ENCODE results near the gene RNF208.

RNF208 gene

DNA sequence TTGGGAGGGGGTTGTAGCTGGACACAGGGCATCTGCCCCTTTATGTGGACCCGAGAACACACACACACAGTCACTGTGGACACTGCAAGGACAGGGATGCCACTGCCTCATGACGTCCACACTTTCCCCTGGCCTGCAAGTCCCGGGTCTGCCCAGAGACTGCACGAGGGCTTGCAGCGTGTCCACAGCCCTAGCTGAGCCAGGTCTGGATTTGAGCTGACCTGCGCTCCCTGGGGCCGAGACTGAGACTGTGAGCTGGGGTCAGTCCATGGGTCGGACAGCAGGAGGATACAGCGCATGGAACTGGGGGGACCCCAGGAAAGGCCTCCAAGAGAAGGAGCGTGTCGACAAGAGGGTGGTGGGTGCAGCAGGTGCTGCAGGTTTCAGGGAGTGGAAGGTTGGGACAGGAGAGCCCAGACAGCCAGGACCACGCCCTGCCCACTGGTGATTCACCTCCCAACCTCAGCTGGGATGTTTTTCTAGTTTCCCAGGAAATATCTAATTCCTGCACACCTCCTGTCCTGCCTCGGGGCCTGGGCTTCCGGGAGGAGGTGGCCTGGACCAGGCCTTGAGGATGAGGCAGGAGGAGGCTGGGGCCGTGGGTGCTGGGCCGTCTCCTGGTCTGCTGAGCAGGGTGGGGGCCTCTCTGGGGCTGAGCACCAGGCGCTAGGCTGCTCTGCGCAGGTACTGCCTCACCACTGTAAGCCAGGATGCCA lies 4.5 kb upstream of the RNF208 start:
- no peak for DNase-seq

DNA sequence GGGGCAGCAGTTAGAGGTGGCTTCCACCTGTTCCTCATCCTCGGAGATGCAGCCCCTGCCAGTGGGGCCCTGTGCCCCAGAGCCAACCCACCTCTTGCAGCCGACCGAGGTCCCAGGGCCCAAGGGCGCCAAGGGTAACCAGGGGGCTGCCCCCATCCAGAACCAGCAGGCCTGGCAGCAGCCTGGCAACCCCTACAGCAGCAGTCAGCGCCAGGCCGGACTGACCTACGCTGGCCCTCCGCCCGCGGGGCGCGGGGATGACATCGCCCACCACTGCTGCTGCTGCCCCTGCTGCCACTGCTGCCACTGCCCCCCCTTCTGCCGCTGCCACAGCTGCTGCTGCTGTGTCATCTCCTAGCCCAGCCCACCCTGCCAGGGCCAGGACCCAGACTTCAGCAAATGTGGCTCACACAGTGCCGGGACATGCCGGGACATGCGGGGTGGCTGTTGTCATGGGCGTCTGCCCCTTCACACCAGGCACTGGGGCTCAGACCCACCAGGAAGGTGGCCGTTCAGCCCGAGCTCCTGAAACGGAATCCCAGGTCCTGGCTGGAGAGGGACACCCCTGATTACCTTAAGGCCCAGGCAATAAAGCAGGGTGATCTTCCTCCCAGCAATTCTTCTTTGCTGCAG lies 3.8 kb upstream of the RNF208 start:
- no peak for DNase-seq

DNA sequence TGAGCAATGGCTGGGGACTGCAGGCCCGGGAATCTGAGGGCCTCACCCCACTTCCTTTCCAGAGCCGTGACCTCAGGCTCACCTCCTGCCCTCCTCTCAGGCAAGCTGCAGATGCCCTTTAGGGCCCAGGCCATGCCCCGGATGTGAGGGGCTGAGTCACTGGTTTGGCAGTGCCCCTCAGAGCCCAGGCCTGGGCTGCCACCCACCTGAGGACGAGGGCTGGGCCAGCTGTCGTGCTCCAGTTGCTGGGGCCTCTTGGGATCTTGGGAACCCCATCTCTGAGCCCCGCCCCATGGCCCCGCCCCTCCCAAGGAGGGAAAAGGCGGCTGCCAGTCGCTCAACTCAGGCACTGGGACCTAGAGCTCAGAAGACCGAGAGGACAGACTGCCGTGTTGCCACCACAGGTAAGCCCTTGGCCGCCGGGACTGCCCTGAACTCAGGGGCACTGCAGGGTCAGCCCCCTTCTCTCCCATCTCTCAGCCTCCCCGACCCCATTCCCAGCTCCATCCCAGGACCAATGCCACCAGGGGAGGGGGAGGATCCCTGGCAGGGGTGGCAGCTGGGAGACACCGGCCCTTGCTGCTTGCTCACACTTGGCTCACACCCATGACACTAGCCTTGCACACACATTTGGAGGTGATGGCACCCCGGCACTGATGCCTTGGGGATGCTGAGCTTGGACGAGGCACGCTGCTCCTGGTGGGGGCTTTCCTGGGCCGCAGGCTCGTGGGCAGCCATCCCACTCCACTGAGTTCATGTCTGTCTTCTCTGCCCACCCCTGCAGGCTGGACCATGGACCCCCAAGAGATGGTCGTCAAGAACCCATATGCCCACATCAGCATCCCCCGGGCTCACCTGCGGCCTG lies 3.0 kb upstream of the RNF208 start, which contains the start of gene CYSRT1:
CYSRT1 (plus strand) TSS at position 345 of the 865 bp plus-strand sequence; CDS start at position 793, 448 bp downstream.
- no peak for DNase-seq

DNA sequence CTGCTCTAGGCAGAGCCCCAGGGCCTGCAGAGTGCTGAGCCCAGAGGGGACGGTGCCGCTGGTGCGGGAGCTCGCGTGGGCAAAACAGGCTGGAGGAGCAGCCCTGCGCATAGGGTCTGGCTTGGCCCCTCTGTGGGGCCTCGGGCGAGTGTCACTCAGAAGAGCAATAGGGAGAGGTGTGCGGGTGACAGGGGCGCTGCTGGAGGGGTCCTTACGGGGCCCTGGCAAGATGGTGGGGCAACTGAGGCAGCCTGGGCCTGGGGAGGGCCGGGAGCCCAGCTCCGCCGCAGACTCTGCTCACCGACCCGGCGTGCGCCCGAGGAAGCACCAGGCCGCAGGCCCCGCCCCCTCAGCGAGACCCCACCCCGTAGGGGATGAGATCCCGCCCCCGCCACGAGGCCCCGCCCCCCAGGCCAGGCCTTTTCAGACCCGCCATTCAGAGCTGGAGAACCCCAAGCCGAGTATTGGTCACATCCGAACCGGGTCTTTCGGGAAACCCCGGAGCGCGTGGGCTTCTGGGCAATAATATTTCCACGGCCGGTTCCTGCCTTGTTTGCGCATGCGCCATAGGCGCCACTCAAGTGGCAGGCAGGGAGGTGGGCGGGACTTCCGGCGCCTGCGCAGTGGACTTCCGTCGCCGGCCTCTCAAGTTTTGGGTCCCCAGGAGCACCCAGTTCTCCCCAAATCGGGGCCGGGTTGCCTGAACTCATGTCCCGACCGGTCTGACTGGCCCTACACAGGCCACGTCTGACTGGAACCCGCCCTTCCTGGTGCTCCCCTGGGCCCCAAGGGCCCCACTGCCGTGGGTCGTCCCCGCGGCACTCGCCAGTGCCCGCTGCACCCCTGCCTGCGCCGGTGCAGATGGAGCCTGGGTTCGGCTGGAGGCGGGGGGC lies 1.3 kb upstream of the RNF208 start:
- DNase-seq, result peak; percentile 88

DNA sequence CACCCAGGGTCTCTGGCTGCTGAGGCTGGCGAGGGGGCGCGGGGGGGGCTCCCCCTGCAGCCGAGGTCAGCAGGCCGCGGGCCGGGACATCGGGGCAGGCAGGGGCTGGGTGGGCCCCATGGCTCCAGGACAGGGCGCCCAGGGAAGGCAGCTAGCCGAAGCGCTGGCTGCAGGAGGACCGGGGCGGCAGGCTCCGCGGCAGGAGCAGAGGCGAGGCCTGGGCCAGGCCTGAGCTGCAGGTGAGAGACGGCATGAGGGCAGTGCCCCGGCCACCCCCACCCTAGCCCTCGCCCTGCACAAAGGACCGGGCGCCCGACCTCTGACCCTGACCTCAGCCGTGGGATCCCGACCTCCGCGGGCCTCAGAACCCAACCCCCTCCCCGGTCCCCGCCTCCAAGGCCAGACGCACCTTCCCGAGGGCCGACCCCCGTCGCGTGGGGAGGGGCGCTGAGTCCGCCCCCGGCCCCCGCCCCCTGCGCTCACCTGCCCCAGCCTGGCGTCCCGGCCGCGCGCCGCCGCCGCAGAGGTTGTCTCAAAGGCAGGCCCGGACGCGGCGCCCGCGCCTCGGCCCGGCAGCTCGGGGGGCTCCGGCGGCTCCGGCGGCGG lies 431 bp downstream of the RNF208 start:
- DNase-seq, result no peak

DNA sequence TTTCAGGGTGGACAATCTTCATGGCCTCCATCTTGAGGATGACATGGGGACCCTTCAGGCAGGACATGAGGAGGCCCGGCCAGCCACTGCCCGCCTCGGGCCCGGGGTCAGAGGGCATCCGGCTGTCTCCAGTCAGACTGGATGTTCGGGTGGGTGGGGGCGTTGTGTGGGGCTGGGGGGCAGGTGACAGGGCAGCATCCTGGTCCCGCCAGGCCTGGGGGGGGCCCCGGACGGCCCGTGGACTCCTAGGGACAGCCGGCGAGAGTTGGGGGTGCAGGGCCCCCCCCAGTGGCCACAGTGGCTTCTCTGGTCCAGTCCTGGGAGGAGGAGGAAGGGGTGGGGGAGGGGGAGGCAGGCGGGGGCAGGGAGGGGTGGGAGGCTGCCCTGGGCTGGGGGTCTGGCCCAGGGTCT lies 940 bp downstream of the RNF208 start:
- DNase-seq, result no peak

DNA sequence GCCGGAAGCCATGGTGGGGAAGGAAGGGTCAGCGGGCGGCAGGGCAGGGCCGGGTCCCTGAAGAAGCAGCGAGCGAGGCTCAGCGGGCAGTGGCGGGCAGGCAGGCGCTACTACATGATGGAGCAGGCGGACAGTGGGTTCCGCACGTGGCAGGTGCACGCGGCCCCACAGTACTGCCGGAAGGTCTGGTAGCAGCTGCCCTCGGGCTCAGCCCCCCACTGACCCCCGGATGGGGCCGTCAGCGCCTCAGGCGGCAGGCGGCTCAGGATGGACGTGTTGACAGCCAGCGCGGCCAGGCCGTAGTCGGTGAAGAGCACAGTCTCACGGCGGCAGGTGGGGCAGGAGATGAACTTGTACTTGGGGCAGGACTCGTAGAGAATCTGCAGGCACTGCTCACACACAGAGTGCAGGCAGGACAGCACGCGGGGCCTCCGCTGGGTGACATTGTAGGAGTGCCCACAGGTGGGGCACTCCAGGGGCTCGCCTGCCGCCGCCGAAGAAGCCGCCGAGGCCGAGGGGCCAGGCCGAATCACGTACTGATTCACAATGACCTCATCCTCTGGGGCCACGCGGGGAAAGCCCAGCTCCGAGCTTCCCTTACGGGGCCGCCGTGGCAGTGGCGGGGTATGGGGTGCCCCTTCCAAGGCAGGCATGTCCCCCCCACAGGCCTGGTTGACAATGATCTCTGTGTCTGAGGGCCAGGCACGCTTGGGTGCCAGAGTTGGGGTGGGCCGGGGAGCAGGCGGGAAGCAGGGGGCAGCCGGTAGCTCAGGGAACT lies 1.5 kb downstream of the RNF208 start:
- no peak for DNase-seq

DNA sequence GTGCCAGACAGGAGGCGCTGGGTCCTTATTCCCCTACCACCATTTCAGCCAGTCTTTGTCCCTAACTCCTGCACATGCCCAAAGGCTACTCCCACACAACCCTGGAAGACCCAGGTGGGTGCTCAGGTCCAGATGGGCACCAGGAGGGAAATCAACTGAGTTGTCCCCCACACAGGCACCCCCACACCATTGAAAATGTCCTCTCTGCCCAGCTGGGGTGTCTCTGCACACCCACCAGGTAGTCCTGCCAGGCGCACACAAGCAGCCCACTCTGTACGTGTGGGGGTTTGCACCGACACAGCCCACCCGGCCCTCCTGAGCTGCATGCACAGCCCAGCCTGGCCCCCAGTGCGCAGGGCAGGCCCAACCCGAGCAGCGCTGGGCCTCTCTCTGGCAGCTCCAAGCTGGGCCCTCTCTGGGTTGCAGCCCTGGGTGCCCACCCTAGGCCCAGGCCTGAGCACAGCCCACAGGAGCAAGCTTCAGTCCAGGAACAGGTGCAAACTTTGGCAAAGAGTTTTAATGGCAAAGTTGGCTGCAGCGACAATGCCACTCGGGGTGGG lies 2.2 kb downstream of the RNF208 start:
- DNase-seq, result no peak

DNA sequence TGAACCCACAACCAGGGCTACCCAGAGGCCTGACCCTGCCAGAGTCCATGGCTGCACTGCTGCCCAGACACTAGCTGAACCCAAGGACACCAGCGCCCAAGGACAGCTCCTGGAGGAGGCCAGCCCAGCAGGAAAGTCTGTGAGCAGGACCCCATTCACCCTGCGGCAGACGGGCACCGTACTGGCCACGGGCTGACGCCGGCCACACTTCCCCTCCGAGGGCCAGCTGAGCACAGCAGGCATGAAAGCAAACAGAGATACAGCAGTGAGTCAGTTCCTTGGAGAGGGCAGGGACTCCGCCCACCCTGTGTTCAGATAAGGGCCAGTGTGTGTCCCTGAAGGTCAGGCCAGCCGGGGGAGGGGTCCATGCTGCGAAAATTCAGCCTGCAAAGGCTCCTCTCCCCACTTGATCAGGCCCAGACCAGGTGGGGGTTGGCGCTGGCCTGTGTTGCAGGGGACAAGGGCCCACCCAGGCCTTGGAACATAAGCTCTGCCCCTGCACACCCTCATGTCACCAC lies 3.2 kb downstream of the RNF208 start:
- DNase-seq, result no peak

DNA sequence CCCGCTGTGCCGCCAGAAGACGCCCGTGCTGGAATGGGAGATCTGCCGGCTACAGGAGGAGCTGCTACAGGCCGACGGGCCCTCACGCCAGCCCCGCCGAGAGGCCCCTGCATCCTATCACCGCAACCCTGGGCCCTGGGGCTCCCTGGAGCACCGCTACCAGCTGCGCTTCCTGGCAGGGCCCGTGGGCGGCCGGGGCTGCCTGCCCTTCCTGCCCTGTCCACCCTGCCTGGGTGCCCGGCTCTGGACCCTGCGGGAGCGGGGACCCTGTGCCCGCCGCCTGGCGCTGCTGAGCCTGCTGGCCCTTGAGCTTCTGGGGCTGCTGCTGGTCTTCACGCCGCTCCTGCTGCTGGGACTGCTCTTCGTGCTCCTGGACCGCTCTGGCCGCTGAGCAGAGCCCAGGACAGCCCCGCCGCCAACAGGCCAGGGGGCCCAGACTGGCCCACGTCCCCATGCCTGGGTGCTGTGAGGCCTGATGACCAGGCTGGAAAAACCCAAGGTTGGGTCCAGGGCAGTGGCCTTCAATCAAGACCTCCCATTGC lies 3.8 kb downstream of the RNF208 start:
- no peak for DNase-seq

DNA sequence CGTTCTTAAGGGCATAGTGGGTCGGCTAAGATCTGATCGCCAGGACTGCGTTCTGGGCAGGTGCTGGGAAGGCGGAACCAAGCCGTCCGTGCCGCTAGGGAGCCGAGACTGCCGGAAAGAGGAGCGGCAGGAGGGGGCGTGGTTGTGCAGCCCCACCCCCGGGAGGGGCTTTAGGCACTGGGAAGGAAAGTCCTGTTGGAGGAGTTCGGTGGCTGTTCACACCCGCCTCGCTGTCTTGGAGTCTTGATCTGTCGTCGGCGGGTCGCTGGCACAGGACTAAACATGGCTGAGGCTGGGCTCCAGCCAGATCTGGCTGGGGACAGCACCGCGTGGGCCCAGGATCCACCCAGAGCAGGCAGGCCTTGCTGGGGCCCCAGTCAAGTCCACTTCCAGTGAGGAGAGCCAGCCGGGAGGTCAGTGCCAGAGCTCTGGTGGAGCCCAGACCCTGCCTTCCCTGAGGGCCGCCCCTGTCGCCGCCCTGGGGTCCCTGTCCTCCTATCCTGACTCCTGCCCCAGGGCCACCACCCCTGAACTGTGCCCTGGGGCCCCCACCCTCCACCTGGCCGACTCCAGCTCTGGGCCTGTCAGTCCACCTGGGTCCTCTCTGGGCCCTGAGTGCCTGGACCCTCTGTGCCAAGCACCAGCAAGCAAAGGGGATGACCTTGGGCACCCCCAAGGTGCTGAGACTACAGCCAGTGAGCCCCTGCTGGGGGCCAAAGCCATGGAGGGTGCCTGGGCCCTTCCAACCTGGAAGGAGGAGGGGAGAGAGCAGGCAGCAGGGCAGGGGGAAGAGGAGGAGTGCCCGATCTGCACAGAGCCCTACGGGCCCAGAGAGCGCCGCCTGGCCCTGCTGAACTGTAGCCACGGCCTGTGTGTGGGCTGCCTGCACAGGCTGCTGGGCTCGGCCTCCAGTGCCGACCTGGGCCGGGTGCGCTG lies 4.5 kb downstream of the RNF208 start:
- DNase-seq, result no peak

DNA sequence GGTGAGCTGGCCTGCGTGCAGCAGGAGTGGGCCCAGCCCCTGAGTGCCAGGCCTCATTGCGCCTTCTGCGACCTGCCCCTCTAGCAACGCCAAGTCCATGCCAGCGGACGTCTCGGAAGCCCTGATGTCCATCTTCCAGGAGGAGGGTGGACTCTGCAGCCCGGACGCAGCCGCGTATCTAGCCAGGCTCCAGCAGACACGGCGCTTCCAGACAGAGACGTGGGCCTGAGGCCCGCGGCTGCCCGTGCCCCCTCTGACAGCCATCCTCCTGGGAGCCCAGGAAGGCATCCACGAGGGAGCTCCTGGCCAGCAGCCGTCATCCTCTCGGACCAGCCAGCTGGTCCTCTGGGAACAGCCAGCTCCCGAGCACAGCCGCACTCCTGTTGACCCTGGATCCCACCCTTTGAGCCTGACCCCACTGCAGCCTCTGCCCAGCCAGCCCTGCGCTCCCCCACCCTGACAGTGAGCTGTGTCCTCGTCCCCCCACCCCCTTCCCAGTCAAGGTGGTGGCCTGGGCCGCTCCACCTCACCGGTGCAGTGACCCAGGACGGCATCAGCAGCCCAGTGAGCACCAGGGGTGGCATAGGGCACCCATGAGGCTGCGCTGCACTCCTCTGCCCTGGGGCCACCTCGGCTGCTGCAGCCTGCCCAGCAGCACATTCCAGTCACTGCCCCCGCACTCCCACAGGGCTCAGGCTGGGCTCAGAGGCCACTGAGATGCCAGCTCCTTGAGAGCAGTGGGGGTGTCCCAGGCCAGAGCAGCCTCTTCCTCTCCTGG lies 5.7 kb downstream of the RNF208 start:
- no peak for DNase-seq

DNA sequence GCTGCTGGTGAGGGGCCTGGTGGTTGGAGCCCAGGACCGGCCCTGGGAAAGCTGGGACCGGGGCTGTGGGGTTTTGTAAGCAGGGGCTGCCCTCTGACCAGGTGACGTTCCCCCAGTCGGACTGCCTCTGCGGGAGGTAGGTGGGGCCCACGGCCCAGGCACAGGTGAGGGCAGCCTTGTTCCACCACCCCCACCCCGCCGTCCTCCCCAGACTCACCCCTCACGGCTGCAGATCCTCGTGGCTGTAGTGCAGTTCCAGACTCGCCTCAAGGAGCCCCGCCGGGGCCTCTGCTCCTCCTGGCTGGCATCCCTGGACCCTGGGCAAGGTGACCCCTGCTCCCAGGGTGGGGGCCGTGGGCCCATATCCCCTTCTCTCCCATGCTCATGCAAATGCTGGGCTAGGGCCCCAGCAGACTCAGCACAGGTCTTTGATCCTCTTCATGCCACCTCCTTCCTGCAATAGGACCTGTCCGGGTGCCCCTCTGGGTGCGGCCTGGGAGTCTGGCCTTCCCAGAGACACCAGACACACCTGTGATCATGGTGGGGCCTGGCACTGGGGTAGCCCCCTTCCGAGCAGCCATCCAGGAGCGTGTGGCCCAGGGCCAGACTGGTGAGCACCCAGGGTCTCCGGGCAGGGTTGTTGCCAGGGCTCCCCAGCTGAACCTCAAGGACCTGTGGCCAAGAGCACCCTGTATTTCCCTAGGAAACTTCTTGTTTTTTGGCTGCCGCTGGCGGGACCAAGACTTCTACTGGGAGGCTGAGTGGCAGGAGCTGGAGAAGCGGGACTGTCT lies 6.6 kb downstream of the RNF208 start:
- DNase-seq, result no peak

DNA sequence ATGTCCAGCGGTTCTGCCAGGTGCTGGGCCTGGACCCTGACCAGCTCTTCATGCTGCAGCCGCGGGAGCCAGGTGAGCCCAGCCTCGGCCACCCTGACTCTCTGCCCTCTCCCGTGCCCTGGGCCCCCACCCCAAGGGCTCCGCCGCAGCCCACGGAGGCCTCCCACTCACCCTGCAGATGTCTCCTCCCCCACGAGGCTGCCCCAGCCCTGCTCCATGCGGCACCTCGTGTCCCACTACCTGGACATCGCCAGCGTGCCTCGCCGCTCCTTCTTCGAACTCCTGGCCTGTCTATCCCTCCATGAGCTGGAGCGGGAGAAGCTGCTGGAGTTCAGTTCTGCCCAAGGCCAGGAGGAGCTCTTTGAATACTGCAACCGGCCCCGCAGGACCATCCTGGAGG lies 7.4 kb downstream of the RNF208 start:
- no peak for DNase-seq

DNA sequence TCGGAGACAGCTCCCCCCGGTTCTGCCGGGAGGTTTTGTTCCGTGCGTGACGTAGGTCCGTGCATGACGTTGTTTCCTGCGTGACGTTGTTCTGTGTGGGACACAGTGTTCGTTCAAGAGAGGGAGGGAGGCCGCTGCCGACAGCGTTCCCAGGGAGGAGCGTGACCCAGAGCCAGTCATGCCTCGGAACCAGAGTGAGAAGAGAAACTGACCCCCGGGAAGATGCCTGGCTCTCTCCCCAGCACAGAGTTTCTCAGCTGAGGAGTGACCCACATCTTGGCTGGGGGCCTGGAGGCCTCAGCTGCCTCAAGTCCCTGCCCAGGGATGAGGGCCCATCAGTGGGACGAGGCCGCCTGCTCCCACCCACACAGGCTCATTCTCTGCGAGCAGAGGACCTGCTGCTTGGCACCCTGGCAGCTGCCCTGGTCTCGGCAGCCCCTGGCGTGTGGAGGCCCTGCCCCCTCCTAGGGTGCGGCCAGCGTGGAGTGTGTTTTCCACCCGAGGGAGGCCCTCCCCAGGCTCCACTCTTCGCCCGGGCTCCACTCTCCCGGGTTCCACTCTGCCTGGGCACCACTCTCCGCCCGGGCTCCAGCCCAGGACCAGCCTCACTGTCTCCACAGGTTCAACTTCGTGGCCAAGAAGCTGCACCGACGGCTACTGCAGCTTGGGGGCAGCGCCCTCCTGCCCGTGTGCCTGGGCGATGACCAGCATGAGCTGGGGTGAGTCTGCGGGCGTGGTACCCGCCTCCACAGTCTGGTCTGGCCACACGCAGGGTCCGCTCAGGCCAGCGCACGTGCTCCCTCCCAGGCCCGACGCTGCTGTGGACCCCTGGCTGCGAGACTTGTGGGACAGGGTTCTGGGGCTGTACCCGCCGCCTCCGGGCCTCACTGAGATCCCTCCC lies 8.6 kb downstream of the RNF208 start:
- no peak for DNase-seq

DNA sequence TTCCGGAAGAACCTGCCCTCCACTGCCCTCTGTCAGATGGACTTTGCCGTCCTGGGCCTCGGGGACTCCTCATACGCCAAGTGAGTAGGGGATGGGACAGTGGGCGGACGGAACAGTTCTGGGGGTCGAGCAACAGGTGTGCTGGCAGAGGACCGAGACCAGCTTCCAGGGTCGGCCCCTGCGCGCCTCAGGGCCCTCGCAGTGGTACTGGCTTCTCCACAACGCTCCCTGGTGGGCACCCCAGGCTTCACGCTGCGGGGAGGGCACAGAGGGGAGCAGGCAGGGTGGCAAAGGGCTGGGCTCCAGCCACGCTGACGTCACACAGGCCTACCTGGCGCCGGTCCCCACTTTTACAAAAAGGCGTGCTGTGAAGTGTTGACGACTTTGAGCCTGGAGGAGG lies 9.5 kb downstream of the RNF208 start:
- no peak for DNase-seq

DNA sequence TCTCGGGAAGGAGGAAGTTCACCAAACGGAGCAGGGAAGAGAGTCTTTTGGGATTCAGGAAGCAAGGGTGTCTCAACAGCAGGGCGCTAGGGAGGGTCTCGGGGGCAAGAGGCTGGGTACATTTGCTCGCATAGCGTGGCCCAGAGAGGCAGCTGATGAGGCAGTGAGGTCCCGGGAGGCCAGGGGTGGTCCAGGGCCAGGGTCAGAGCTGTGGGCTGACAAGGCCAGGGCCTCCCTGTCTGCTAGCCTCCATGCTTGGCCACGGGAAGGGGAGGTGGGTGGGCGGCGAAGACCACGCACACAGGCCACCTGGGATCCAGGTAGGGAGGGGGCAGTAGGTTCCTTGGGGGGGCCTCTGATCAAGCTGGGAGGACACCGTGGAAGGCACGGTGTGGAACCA lies 10.5 kb downstream of the RNF208 start:
- no peak for DNase-seq

All from NCI-H1694 (cell line).